Esophagus (tissue), 2 donors: Measurements from ENCODE around the gene MT3. TPM values are rescaled to one million over a fixed set of nuclear protein-coding genes. Genes with fewer than 3 reads are reported as not detected.

Experiments
- polyA plus RNA-seq, 2 donors: library from polyadenylated mRNA; stranded (reverse); fragments of 200-250 nt; gene quantifications; one replicate each; pipeline ENCODE4 v1.2.3, GENCODE V29; 2013
- donor health status: healthy with polysubstance abuse.
- donor health status: Bipolar disorder and iron deficiency.

The MT3 gene
- polyA plus RNA-seq, 2 donors = 0.67 to 0.96 TPM

Other genes starting within 250 kb of the MT3 start
- 10 to 100 TPM; 57.3 to 62.5 TPM for gene AMFR, start 164.0 kb upstream of the MT3 start, polyA plus RNA-seq
- gene NUDT21, start 138.2 kb upstream of the MT3 start, polyA plus RNA-seq = 10 to 100 TPM; 29.5 to 40.1 TPM
- gene OGFOD1, start 138.0 kb upstream of the MT3 start, polyA plus RNA-seq = 10 to 100 TPM in 1 of 2 donors, 1 to 10 TPM in 1; 9.9 to 16.8 TPM
- gene BBS2, start 69.5 kb upstream of the MT3 start, polyA plus RNA-seq = 10 to 100 TPM; 24.2 to 29.0 TPM
- gene MT4, start 24.5 kb upstream of the MT3 start, polyA plus RNA-seq = 1 to 10 TPM; 1.3 to 7.4 TPM
- gene MT2A, start 19.1 kb downstream of the MT3 start, polyA plus RNA-seq = 100 to 1,000 TPM; 264 to 473 TPM
- 100 to 1,000 TPM; 232 to 268 TPM for gene MT1E, start 36.3 kb downstream of the MT3 start, polyA plus RNA-seq
- 1 to 10 TPM; 4.0 to 9.1 TPM for gene MT1M, start 43.1 kb downstream of the MT3 start, polyA plus RNA-seq
- 10 to 100 TPM in 1 of 2 donors, 1 to 10 TPM in 1; 9.8 to 10.3 TPM for gene MT1A, start 49.1 kb downstream of the MT3 start, polyA plus RNA-seq
- under 1 TPM in 1 of 2 donors, not detected in 1; 0.68 TPM for gene MT1B, start 62.4 kb downstream of the MT3 start, polyA plus RNA-seq
- 10 to 100 TPM; 11.0 to 11.2 TPM for gene MT1F, start 68.4 kb downstream of the MT3 start, polyA plus RNA-seq
- gene MT1G, start 78.5 kb downstream of the MT3 start, polyA plus RNA-seq = 100 to 1,000 TPM; 459 to 751 TPM
- 10 to 100 TPM; 32.9 to 63.3 TPM for gene MT1H, start 80.3 kb downstream of the MT3 start, polyA plus RNA-seq
- 1,000 to 10,000 TPM; 1,462 to 1,505 TPM for gene MT1X, start 92.9 kb downstream of the MT3 start, polyA plus RNA-seq
- 10 to 100 TPM; 36.0 to 38.0 TPM for gene NUP93, start 140.6 kb downstream of the MT3 start, polyA plus RNA-seq